Measurements from ENCODE around the gene UBE2D3. TPM values are rescaled to one million over a fixed set of nuclear protein-coding genes. Genes with fewer than 3 reads are reported as not detected.
"Not testable (repeated sequence)": the region's sequence is repeated elsewhere in the genome, so short reads cannot be mapped to it uniquely, and the experiment has no call there.

UBE2D3 gene
- total RNA-seq (100 to 1,000 TPM; 255 to 263 TPM), polyA plus RNA-seq (ENCODE audit: insufficient read length in 2 of 2) (100 to 1,000 TPM; 207 to 239 TPM)
- long read RNA-seq, donor 1, full-length matches to known transcripts, result 61 of 203 reads
- long read RNA-seq, donor 1, partial matches to known transcripts, result 142 of 203 reads
- long read RNA-seq, donor 1, other reads (novel, unspliced or antisense), result 0 of 203 reads
- long read RNA-seq, donor 2, full-length matches to known transcripts, result 10 of 10 reads
- long read RNA-seq, donor 2, partial matches to known transcripts, result 0 of 10 reads
- long read RNA-seq, donor 2, other reads (novel, unspliced or antisense), result 0 of 10 reads
- long read RNA-seq, donor 3, full-length matches to known transcripts, result 27 of 27 reads
- long read RNA-seq, donor 3, partial matches to known transcripts, result 0 of 27 reads
- long read RNA-seq, donor 3, other reads (novel, unspliced or antisense), result 0 of 27 reads
- long read RNA-seq, donor 4, transcript UBE2D3-210 (8 exons, 3,990 nt), result major isoform, 52 of 299 reads
- long read RNA-seq, donor 4, transcript UBE2D3-208 (8 exons, 2,227 nt), result minor isoform, 9 of 299 reads
- long read RNA-seq, donor 4, transcript UBE2D3-207 (8 exons, 2,368 nt), result minor isoform, 11 of 299 reads
- long read RNA-seq, donor 4, partial matches to known transcripts, result 214 of 299 reads
- long read RNA-seq, donor 4, other reads (novel, unspliced or antisense), result 11 of 299 reads

- Histone ChIP-seq H3K27me3 (ENCODE audit: control insufficient read depth, insufficient read depth, low read length) (no peaks in the 10 kb centered on the region), H3K4me1 (ENCODE audit: control insufficient read depth, insufficient read depth, low read length) (peaks cover 7% of the 10 kb centered on the region), H3K27ac (ENCODE audit: low read depth, low read length) (peak within 1 kb of the TSS; percentile 100), H3K9me3 (ENCODE audit: control insufficient read depth, insufficient read depth, low read length) (no peaks in the 10 kb centered on the region), H3K4me3 (ENCODE audit: low read depth, low read length) (peak within 1 kb of the TSS; percentile 99), H3K36me3 (ENCODE audit: control insufficient read depth, insufficient read depth, low read length) (peaks cover 3% of the 10 kb centered on the region)
- peak; percentile 72 to 98 (median 89) for DNase-seq (ENCODE audit: low read depth in 4 of 6, low spot score in 6 of 6)
- WGBS (ENCODE audit: insufficient coverage), result under 1% methylated on average over 73 of the region's 73 CpGs
Measured at GRCh38 chr4:102826890-102827673, at the start of gene UBE2D3. TSS of gene UBE2D3 (minus strand) at chr4:102827551. CDS start at chr4:102826508, 1,043 bp downstream.

- no peaks in the 10 kb centered on the region for H3K27me3 ChIP-seq (ENCODE audit: control insufficient read depth, insufficient read depth, low read length)
- no peaks in the 10 kb centered on the region for H3K9me3 ChIP-seq (ENCODE audit: control insufficient read depth, insufficient read depth, low read length)
- no peak for DNase-seq (ENCODE audit: low read depth in 4 of 6, low spot score in 6 of 6)
- H3K4me1 ChIP-seq (ENCODE audit: control insufficient read depth, insufficient read depth, low read length), result peaks cover 14% of the 10 kb centered on the region
- H3K4me3 ChIP-seq (ENCODE audit: low read depth, low read length), result no peak overlapping the region
- H3K27ac ChIP-seq (ENCODE audit: low read depth, low read length), result no peak overlapping the region
- peaks cover 2% of the 10 kb centered on the region for H3K36me3 ChIP-seq (ENCODE audit: control insufficient read depth, insufficient read depth, low read length)
- WGBS (ENCODE audit: insufficient coverage), result 100% methylated on average over 1 of the region's 2 CpGs
Measured at GRCh38 chr4:102871772-102872171, 44.4 kb upstream of the UBE2D3 start.

GRCh38 chr4:102869569-102870197, 42.3 kb upstream of the UBE2D3 start:
- Histone ChIP-seq H3K4me1 (ENCODE audit: control insufficient read depth, insufficient read depth, low read length) (peaks cover 14% of the 10 kb centered on the region), H3K4me3 (ENCODE audit: low read depth, low read length) (peak overlapping the region; percentile 94), H3K27me3 (ENCODE audit: control insufficient read depth, insufficient read depth, low read length) (no peaks in the 10 kb centered on the region), H3K27ac (ENCODE audit: low read depth, low read length) (peak overlapping the region; percentile 99), H3K36me3 (ENCODE audit: control insufficient read depth, insufficient read depth, low read length) (no peaks in the 10 kb centered on the region), H3K9me3 (ENCODE audit: control insufficient read depth, insufficient read depth, low read length) (no peaks in the 10 kb centered on the region)
- WGBS (ENCODE audit: insufficient coverage), result no CpG with 5 or more reads among the region's 19 CpGs
- no peak for DNase-seq (ENCODE audit: low read depth in 4 of 6, low spot score in 6 of 6)

- Histone ChIP-seq H3K36me3 (ENCODE audit: control insufficient read depth, insufficient read depth, low read length) (no peaks in the 10 kb centered on the region), H3K9me3 (ENCODE audit: control insufficient read depth, insufficient read depth, low read length) (no peaks in the 10 kb centered on the region), H3K4me1 (ENCODE audit: control insufficient read depth, insufficient read depth, low read length) (peaks cover 14% of the 10 kb centered on the region), H3K27ac (ENCODE audit: low read depth, low read length) (peak within 1 kb of the TSS; percentile 99), H3K4me3 (ENCODE audit: low read depth, low read length) (peak within 1 kb of the TSS; percentile 94), H3K27me3 (ENCODE audit: control insufficient read depth, insufficient read depth, low read length) (no peaks in the 10 kb centered on the region)
- peak; percentile 79 to 98 (median 92) for DNase-seq (ENCODE audit: low read depth in 4 of 6, low spot score in 6 of 6)
- under 1% methylated on average over 66 of the region's 71 CpGs for WGBS (ENCODE audit: insufficient coverage)
Measured at GRCh38 chr4:102868781-102869568, 41.6 kb upstream of the UBE2D3 start, which contains the start of gene CISD2. TSS of gene CISD2 (plus strand) at chr4:102868992. CDS start at chr4:102869085, 93 bp downstream.

GRCh38 chr4:102868153-102868780, 40.9 kb upstream of the UBE2D3 start:
- DNase-seq (ENCODE audit: low read depth in 4 of 6, low spot score in 6 of 6), result peak in 1 of 6 donors; percentile 72
- Histone ChIP-seq H3K36me3 (ENCODE audit: control insufficient read depth, insufficient read depth, low read length) (no peaks in the 10 kb centered on the region), H3K4me1 (ENCODE audit: control insufficient read depth, insufficient read depth, low read length) (peaks cover 14% of the 10 kb centered on the region), H3K27me3 (ENCODE audit: control insufficient read depth, insufficient read depth, low read length) (no peaks in the 10 kb centered on the region), H3K9me3 (ENCODE audit: control insufficient read depth, insufficient read depth, low read length) (no peaks in the 10 kb centered on the region), H3K4me3 (ENCODE audit: low read depth, low read length) (peak overlapping the region; percentile 94), H3K27ac (ENCODE audit: low read depth, low read length) (peak overlapping the region; percentile 99)
- 49% methylated on average over 19 of the region's 23 CpGs for WGBS (ENCODE audit: insufficient coverage)

- Histone ChIP-seq H3K9me3 (ENCODE audit: control insufficient read depth, insufficient read depth, low read length) (no peaks in the 10 kb centered on the region), H3K36me3 (ENCODE audit: control insufficient read depth, insufficient read depth, low read length) (no peaks in the 10 kb centered on the region), H3K4me3 (ENCODE audit: low read depth, low read length) (no peak overlapping the region), H3K27ac (ENCODE audit: low read depth, low read length) (peak overlapping the region; percentile 99), H3K4me1 (ENCODE audit: control insufficient read depth, insufficient read depth, low read length) (peaks cover 14% of the 10 kb centered on the region), H3K27me3 (ENCODE audit: control insufficient read depth, insufficient read depth, low read length) (no peaks in the 10 kb centered on the region)
- DNase-seq (ENCODE audit: low read depth in 4 of 6, low spot score in 6 of 6), result no peak
- WGBS (ENCODE audit: insufficient coverage), result 93% methylated on average over 3 of the region's 12 CpGs
Measured at GRCh38 chr4:102867278-102868152, 40.2 kb upstream of the UBE2D3 start.

GRCh38 chr4:102865327-102865726, 38.0 kb upstream of the UBE2D3 start:
- peaks cover 14% of the 10 kb centered on the region for H3K4me1 ChIP-seq (ENCODE audit: control insufficient read depth, insufficient read depth, low read length)
- H3K9me3 ChIP-seq (ENCODE audit: control insufficient read depth, insufficient read depth, low read length); H3K4me3 ChIP-seq (ENCODE audit: low read depth, low read length); H3K27ac ChIP-seq (ENCODE audit: low read depth, low read length); DNase-seq (ENCODE audit: low read depth in 4 of 6, low spot score in 6 of 6); H3K27me3 ChIP-seq (ENCODE audit: control insufficient read depth, insufficient read depth, low read length); H3K36me3 ChIP-seq (ENCODE audit: control insufficient read depth, insufficient read depth, low read length): not testable (repeated sequence)
- no CpG with 5 or more reads among the region's 5 CpGs for WGBS (ENCODE audit: insufficient coverage)

- no CpG with 5 or more reads among the region's 1 CpG for WGBS (ENCODE audit: insufficient coverage)
- no peak overlapping the region for H3K27ac ChIP-seq (ENCODE audit: low read depth, low read length)
- H3K4me1 ChIP-seq (ENCODE audit: control insufficient read depth, insufficient read depth, low read length), result peaks cover 4% of the 10 kb centered on the region
Measured at GRCh38 chr4:102862747-102863146, 35.4 kb upstream of the UBE2D3 start.

More at GRCh38 chr4:102862747-102863146, 35.4 kb upstream of the UBE2D3 start:
- H3K36me3 ChIP-seq (ENCODE audit: control insufficient read depth, insufficient read depth, low read length), result no peaks in the 10 kb centered on the region
- peaks cover 3% of the 10 kb centered on the region for H3K9me3 ChIP-seq (ENCODE audit: control insufficient read depth, insufficient read depth, low read length)
- no peaks in the 10 kb centered on the region for H3K27me3 ChIP-seq (ENCODE audit: control insufficient read depth, insufficient read depth, low read length)
- DNase-seq (ENCODE audit: low read depth in 4 of 6, low spot score in 6 of 6), result no peak
- H3K4me3 ChIP-seq (ENCODE audit: low read depth, low read length), result no peak overlapping the region

Measured in spinal cord (tissue), 10 donors.